Measurements from ENCODE around the gene DARS1. TPM values are rescaled to one million over a fixed set of nuclear protein-coding genes. Genes with fewer than 3 reads are reported as not detected.

The DARS1 gene
- total and polyA plus RNA-seq, 2 experiments from 2014 or later: 115 to 148 TPM

DNA sequence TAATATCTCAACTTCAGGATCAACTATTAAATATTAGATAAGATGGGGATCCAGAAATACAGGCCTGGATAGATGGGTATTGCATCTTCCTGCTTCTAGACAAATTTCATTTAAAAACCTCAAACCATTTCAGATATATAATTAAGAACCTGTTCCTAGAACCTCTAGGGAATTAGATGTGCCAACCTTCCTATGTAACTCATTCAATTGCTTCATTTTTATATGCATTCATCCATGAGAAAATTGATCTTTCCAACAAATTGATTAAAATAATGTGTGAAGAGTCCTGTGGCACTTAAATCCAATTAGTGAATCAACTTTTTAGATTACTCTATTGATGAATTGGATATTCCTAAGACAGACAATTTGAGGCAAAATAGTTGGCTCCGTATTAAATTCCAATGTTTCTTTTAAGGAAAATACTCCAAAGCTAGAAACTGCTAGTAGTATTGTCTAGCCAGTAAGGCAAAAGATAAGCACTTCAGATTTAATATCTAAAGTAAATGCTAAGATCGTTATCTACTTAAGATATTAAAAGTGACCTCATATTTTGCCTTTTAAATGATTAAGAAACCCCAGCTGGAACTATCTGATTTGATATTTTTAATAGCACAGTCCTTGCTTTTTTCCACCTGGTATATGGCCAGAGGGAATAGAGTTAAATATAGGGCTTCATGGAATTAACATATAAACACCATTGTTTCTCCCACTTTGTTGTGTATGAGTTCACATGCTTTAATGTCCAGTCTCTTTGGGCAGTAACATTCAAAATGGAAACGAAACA is 35.8 kb downstream of the DARS1 start (continued):
- TF ChIP-seq, protein P1, sequence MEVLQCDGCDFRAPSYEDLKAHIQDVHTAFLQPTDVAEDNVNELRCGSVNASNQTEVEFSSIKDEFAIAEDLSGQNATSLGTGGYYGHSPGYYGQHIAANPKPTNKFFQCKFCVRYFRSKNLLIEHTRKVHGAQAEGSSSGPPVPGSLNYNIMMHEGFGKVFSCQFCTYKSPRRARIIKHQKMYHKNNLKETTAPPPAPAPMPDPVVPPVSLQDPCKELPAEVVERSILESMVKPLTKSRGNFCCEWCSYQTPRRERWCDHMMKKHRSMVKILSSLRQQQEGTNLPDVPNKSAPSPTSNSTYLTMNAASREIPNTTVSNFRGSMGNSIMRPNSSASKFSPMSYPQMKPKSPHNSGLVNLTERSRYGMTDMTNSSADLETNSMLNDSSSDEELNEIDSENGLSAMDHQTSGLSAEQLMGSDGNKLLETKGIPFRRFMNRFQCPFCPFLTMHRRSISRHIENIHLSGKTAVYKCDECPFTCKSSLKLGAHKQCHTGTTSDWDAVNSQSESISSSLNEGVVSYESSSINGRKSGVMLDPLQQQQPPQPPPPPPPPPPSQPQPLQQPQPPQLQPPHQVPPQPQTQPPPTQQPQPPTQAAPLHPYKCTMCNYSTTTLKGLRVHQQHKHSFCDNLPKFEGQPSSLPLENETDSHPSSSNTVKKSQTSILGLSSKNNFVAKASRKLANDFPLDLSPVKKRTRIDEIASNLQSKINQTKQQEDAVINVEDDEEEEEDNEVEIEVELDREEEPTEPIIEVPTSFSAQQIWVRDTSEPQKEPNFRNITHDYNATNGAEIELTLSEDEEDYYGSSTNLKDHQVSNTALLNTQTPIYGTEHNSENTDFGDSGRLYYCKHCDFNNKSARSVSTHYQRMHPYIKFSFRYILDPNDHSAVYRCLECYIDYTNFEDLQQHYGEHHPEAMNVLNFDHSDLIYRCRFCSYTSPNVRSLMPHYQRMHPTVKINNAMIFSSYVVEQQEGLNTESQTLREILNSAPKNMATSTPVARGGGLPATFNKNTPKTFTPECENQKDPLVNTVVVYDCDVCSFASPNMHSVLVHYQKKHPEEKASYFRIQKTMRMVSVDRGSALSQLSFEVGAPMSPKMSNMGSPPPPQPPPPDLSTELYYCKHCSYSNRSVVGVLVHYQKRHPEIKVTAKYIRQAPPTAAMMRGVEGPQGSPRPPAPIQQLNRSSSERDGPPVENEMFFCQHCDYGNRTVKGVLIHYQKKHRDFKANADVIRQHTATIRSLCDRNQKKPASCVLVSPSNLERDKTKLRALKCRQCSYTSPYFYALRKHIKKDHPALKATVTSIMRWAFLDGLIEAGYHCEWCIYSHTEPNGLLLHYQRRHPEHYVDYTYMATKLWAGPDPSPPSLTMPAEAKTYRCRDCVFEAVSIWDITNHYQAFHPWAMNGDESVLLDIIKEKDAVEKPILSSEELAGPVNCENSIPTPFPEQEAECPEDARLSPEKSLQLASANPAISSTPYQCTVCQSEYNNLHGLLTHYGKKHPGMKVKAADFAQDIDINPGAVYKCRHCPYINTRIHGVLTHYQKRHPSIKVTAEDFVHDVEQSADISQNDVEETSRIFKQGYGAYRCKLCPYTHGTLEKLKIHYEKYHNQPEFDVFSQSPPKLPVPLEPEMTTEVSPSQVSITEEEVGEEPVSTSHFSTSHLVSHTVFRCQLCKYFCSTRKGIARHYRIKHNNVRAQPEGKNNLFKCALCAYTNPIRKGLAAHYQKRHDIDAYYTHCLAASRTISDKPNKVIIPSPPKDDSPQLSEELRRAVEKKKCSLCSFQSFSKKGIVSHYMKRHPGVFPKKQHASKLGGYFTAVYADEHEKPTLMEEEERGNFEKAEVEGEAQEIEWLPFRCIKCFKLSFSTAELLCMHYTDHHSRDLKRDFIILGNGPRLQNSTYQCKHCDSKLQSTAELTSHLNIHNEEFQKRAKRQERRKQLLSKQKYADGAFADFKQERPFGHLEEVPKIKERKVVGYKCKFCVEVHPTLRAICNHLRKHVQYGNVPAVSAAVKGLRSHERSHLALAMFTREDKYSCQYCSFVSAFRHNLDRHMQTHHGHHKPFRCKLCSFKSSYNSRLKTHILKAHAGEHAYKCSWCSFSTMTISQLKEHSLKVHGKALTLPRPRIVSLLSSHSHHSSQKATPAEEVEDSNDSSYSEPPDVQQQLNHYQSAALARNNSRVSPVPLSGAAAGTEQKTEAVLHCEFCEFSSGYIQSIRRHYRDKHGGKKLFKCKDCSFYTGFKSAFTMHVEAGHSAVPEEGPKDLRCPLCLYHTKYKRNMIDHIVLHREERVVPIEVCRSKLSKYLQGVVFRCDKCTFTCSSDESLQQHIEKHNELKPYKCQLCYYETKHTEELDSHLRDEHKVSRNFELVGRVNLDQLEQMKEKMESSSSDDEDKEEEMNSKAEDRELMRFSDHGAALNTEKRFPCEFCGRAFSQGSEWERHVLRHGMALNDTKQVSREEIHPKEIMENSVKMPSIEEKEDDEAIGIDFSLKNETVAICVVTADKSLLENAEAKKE (CRISPR knock-in tag; IDR thresholded peaks at IDR 0.05): no peak
- no peak for TF ChIP-seq ETS1 (IDR thresholded peaks at IDR 0.05)
- no peak for TF ChIP-seq NANOG (IDR thresholded peaks at IDR 0.05; ENCODE audit: borderline replicate concordance)
- no peak for TF ChIP-seq JUNB (IDR thresholded peaks at IDR 0.05; ENCODE audit: unreplicated experiment)
- TF ChIP-seq CREB1 (CRISPR knock-in tag; IDR thresholded peaks at IDR 0.05; ENCODE audit: low read depth): no peak
- TF ChIP-seq ZNF331 (CRISPR knock-in tag; IDR thresholded peaks at IDR 0.05; ENCODE audit: low read depth): no peak
- TF ChIP-seq EZH2phosphoT487 (IDR thresholded peaks at IDR 0.05; ENCODE audit: unreplicated experiment): no peak

All from GM23338 (cell line).